C4-2B (cell line): ENCODE results near the gene RAD1.

Experiments
- ZFX ChIP-seq: fragments of 450-650 bp; IDR thresholded peaks from 2 replicates; pipeline ENCODE4 v1.6.1; 2017
- TF ChIP-seq, protein P1 (sequence below): fragments of 450-650 bp; conservative IDR thresholded peaks from 2 replicates; pipeline ENCODE4 v1.5.1; 2017; ENCODE audit warnings: mild to moderate bottlenecking

DNA sequence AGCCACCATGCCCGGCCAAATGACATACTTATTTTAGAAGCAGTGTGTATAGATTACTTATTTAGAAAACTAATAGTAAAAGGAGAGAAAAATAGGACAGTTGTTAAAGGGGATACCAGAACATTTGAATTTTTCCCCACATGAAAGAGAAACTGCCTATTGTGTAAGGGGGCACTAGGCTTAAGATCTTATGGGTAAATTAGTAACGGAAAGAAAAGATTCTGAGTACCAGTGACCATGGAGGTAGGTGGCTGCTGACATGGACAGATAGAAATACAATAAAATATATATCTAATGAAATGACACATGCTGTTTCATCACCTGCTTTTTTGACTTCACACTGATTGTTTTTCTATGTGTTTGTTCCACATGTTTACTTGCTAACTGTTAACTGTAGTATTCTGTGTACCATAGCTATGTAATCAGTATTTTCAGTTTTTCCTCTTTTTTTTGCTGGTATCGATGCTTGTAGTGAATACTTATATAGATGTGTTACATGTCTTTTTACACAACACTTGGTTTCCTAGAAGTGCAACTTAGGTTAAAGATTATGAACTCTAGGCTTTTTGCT, 11.1 kb upstream of the RAD1 start:
- TF ChIP-seq, protein P1, sequence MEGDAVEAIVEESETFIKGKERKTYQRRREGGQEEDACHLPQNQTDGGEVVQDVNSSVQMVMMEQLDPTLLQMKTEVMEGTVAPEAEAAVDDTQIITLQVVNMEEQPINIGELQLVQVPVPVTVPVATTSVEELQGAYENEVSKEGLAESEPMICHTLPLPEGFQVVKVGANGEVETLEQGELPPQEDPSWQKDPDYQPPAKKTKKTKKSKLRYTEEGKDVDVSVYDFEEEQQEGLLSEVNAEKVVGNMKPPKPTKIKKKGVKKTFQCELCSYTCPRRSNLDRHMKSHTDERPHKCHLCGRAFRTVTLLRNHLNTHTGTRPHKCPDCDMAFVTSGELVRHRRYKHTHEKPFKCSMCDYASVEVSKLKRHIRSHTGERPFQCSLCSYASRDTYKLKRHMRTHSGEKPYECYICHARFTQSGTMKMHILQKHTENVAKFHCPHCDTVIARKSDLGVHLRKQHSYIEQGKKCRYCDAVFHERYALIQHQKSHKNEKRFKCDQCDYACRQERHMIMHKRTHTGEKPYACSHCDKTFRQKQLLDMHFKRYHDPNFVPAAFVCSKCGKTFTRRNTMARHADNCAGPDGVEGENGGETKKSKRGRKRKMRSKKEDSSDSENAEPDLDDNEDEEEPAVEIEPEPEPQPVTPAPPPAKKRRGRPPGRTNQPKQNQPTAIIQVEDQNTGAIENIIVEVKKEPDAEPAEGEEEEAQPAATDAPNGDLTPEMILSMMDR: no peak
- TF ChIP-seq ZFX: no peak
